Erythroblast (primary cell): ENCODE results near the gene CPLX4.

ENCODE experiments used
- DNase-seq, 2 experiments: peaks; one replicate each; lab custom pipeline; 2025; lab: John Stamatoyannopoulos, UW
- GATA1 ChIP-seq: IDR thresholded peaks from 2 replicates; pipeline ENCODE4 v1.6.1; 2011; ENCODE audit warnings: low read depth, mild to moderate bottlenecking, control low read depth, low read length, moderate library complexity
- POLR2A ChIP-seq: IDR thresholded peaks from 2 replicates; pipeline ENCODE4 v1.6.1; 2011; ENCODE audit warnings: mild to moderate bottlenecking, low read length

Gene CPLX4

GRCh38 chr18:59300676-59301285 lies 17.7 kb downstream of the CPLX4 start:
- DNase-seq: no peak
- TF ChIP-seq POLR2A (no peak), GATA1 (no peak)

GRCh38 chr18:59298871-59299270 lies 19.6 kb downstream of the CPLX4 start:
- TF ChIP-seq GATA1: no peak
- no peak for TF ChIP-seq POLR2A
- no peak for DNase-seq

- DNase-seq: no peak
- TF ChIP-seq POLR2A (no peak), GATA1 (no peak)
Observed at GRCh38 chr18:59293317-59293716, 25.1 kb downstream of the CPLX4 start.

GRCh38 chr18:59286341-59286740 lies 32.1 kb downstream of the CPLX4 start:
- DNase-seq: no peak
- no peak for TF ChIP-seq POLR2A
- TF ChIP-seq GATA1: no peak

GRCh38 chr18:59282341-59282740 lies 36.1 kb downstream of the CPLX4 start:
- DNase-seq: no peak
- TF ChIP-seq POLR2A (no peak), GATA1 (no peak)

- no peak for TF ChIP-seq POLR2A
- no peak for TF ChIP-seq GATA1
- no peak for DNase-seq
Observed at GRCh38 chr18:59279722-59280121, 38.7 kb downstream of the CPLX4 start.

GRCh38 chr18:59279193-59279592 lies 39.3 kb downstream of the CPLX4 start:
- no peak for DNase-seq
- TF ChIP-seq POLR2A (no peak), GATA1 (no peak)

- TF ChIP-seq POLR2A (no peak), GATA1 (no peak)
- no peak for DNase-seq
Observed at GRCh38 chr18:59278793-59279192, 39.7 kb downstream of the CPLX4 start.

- no peak for DNase-seq
- no peak for TF ChIP-seq GATA1
- no peak for TF ChIP-seq POLR2A
Observed at GRCh38 chr18:59276047-59276446, 42.4 kb downstream of the CPLX4 start.

- no peak for TF ChIP-seq POLR2A
- no peak for TF ChIP-seq GATA1
- DNase-seq: no peak
Observed at GRCh38 chr18:59275406-59275949, 43.0 kb downstream of the CPLX4 start.

- TF ChIP-seq POLR2A (no peak), GATA1 (no peak)
- no peak for DNase-seq
Observed at GRCh38 chr18:59274533-59274928, 43.9 kb downstream of the CPLX4 start.

GRCh38 chr18:59273759-59274532 lies 44.5 kb downstream of the CPLX4 start:
- DNase-seq: no peak
- TF ChIP-seq POLR2A: no peak
- no peak for TF ChIP-seq GATA1

- TF ChIP-seq GATA1 (no peak), POLR2A (no peak)
- peak; percentile 66 to 68 for DNase-seq
Observed at GRCh38 chr18:59272891-59273758, 45.3 kb downstream of the CPLX4 start, which contains the start of gene RAX. Gene RAX, minus strand, starts transcription at chr18:59273454. Its CDS starts 248 bp downstream, at chr18:59273206.
